ENCODE measurements around the gene SLC25A34. TPM values are rescaled to one million over a fixed set of nuclear protein-coding genes. Genes with fewer than 3 reads are reported as not detected.

The SLC25A34 gene
- polyA plus RNA-seq, 3 donors, result 0.08 to 2.7 (median 0.61) TPM

DNA sequence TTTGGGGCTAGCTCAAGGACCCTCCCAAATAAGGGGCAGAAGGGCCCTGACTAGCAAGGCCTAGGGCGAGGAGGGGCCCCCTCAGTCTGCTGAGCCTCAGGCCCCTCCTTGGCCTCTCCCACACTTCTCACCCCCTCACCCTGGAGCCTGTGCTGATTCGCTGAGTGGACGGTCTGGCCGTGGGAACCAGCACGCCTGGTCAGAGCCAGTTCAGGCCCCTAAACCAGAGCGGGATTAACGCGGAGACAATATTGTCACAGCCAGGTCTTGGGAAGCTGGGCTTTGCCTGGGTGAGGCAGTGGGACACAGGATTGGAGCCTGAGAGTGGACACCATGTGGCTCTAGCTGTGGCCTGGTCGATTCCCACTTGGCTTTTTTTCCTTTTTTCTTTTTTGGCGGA is 17.7 kb downstream of the SLC25A34 start:
- H3K27ac ChIP-seq (ENCODE audit: low read depth in 1 of 2, low read length in 2 of 2), result no peak overlapping the region
- 100% methylated on average over 1 of the region's 10 CpGs for WGBS (ENCODE audit: insufficient coverage)
- H3K36me3 Mint-ChIP-seq, result peaks cover 0 to 4% of the 10 kb centered on the region in 2 donors
- no peaks in the 10 kb centered on the region for H3K79me2 ChIP-seq (ENCODE audit: insufficient read depth, low read length)
- intact Hi-C loops (cut with micrococcal nuclease), result no loop called here
- H2AFZ ChIP-seq (ENCODE audit: insufficient read depth, low read depth, low read length, poor library complexity, severe bottlenecking), result no peak overlapping the region
- peaks cover 15 to 30% of the 10 kb centered on the region in 2 donors for H3K27me3 ChIP-seq (ENCODE audit: control insufficient read depth in 2 of 2, insufficient read depth in 2 of 2, low read length in 2 of 2)
- H3K4me1 Mint-ChIP-seq, result peaks cover 15% of the 10 kb centered on the region
- TF ChIP-seq, protein P1, sequence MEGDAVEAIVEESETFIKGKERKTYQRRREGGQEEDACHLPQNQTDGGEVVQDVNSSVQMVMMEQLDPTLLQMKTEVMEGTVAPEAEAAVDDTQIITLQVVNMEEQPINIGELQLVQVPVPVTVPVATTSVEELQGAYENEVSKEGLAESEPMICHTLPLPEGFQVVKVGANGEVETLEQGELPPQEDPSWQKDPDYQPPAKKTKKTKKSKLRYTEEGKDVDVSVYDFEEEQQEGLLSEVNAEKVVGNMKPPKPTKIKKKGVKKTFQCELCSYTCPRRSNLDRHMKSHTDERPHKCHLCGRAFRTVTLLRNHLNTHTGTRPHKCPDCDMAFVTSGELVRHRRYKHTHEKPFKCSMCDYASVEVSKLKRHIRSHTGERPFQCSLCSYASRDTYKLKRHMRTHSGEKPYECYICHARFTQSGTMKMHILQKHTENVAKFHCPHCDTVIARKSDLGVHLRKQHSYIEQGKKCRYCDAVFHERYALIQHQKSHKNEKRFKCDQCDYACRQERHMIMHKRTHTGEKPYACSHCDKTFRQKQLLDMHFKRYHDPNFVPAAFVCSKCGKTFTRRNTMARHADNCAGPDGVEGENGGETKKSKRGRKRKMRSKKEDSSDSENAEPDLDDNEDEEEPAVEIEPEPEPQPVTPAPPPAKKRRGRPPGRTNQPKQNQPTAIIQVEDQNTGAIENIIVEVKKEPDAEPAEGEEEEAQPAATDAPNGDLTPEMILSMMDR (IDR thresholded peaks at IDR 0.05), result no peak
- H3K4me3 ChIP-seq (replicated peaks in 1 of 3; ENCODE audit: low read depth in 2 of 3, low read length in 3 of 3), result no peak overlapping the region
- H4K20me1 ChIP-seq (ENCODE audit: insufficient read depth, low read length), result no peaks in the 10 kb centered on the region
- no peak for DNase-seq
- no peak overlapping the region for H3K4me3 Mint-ChIP-seq
- H3K27me3 Mint-ChIP-seq (ENCODE audit: low read depth in 3 of 3), result peaks cover 36 to 42% (median 39%) of the 10 kb centered on the region in 3 donors
- H3K4me1 ChIP-seq (ENCODE audit: control insufficient read depth in 1 of 2, insufficient read depth in 2 of 2, low read length in 2 of 2), result no peaks in the 10 kb centered on the region
- peaks cover 0 to 7% (median 3%) of the 10 kb centered on the region in 7 donors for H3K9me3 Mint-ChIP-seq
- no peak overlapping the region for H3K4me2 ChIP-seq (replicated peaks; ENCODE audit: extremely low read depth, low read length, poor library complexity, severe bottlenecking)
- H3K27ac Mint-ChIP-seq, result no peak overlapping the region
- H3K36me3 ChIP-seq (replicated peaks in 1 of 2; ENCODE audit: control insufficient read depth in 1 of 2, insufficient read depth in 2 of 2, low read length in 2 of 2), result no peaks in the 10 kb centered on the region
- no peak overlapping the region for H3K9ac ChIP-seq (ENCODE audit: insufficient read depth, low read length, poor library complexity, severe bottlenecking)
- peaks cover 0 to 6% of the 10 kb centered on the region in 2 donors for H3K9me3 ChIP-seq (replicated peaks in 1 of 2; ENCODE audit: control insufficient read depth in 1 of 2, insufficient read depth in 1 of 2, low read length in 2 of 2)

DNA sequence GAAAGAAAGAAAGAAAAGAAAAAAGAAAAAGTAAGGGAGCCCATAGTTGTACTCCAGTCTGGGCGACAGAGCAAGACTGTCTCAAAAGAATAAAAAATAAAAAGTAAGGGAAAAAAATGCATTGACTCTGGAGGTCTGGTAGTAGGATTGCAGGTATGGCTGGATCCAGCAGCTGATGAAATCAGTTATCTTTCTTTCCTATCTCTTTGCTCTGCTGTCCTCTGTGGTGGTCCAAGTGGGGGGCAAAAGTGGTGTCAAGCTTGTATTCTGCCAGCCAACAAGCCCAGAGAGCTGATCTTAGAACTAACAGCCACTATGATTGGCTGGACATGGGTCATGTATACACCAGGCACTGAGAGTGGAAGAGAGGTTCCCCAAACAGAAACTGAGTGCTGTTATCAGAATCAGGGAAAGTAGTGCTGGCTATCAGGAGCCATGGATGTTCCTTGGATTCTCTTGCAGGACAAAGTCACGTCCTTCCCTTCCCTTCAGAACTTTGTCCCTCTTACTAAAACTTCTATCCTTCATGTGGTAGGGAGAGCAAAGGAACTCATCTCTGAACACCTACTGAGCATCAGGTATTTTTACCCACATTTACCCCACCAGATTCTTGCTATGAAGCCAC is 19.1 kb downstream of the SLC25A34 start:
- Histone ChIP-seq H3K4me1 (ENCODE audit: control insufficient read depth in 1 of 2, insufficient read depth in 2 of 2, low read length in 2 of 2) (no peaks in the 10 kb centered on the region), H3K9me3 (replicated peaks in 1 of 2; ENCODE audit: control insufficient read depth in 1 of 2, insufficient read depth in 1 of 2, low read length in 2 of 2) (peaks cover 0 to 6% of the 10 kb centered on the region in 2 donors), H3K36me3 (replicated peaks in 1 of 2; ENCODE audit: control insufficient read depth in 1 of 2, insufficient read depth in 2 of 2, low read length in 2 of 2) (no peaks in the 10 kb centered on the region), H2AFZ (ENCODE audit: insufficient read depth, low read depth, low read length, poor library complexity, severe bottlenecking) (no peak overlapping the region), H3K4me3 (replicated peaks in 1 of 3; ENCODE audit: low read depth in 2 of 3, low read length in 3 of 3) (no peak overlapping the region), H4K20me1 (ENCODE audit: insufficient read depth, low read length) (no peaks in the 10 kb centered on the region), H3K4me2 (replicated peaks; ENCODE audit: extremely low read depth, low read length, poor library complexity, severe bottlenecking) (no peak overlapping the region), H3K27ac (ENCODE audit: low read depth in 1 of 2, low read length in 2 of 2) (no peak overlapping the region), H3K27me3 (ENCODE audit: control insufficient read depth in 2 of 2, insufficient read depth in 2 of 2, low read length in 2 of 2) (peaks cover 23 to 41% of the 10 kb centered on the region in 2 donors), H3K9ac (ENCODE audit: insufficient read depth, low read length, poor library complexity, severe bottlenecking) (no peak overlapping the region), H3K79me2 (ENCODE audit: insufficient read depth, low read length) (no peaks in the 10 kb centered on the region)
- no peak for DNase-seq
- 86% methylated on average over 1 of the region's 2 CpGs for WGBS (ENCODE audit: insufficient coverage)
- Mint-ChIP-seq H3K9me3 (peaks cover 0 to 10% (median 3%) of the 10 kb centered on the region in 7 donors), H3K27ac (no peak overlapping the region), H3K4me3 (peak overlapping the region in 1 of 2 donors; percentile 49), H3K4me1 (peaks cover 15% of the 10 kb centered on the region), H3K36me3 (peaks cover 0 to 5% of the 10 kb centered on the region in 2 donors), H3K27me3 (ENCODE audit: low read depth in 3 of 3) (peaks cover 46 to 55% (median 48%) of the 10 kb centered on the region in 3 donors)
- intact Hi-C loops (cut with micrococcal nuclease), result no loop called here
- TF ChIP-seq, protein P1 (IDR thresholded peaks at IDR 0.05), result no peak
